GM18867 (cell line): Measurements from ENCODE around the gene C1QTNF4.
"Not testable (repeated sequence)": the region's sequence is repeated elsewhere in the genome, so short reads cannot be mapped to it uniquely, and the experiment has no call there.

Source experiments
- ATAC-seq: cut with Tn5 transposase; IDR thresholded peaks from one replicate; pipeline ENCODE4 v1.9.1; 2021; ENCODE audit warnings: mild to moderate bottlenecking, moderate library complexity; ENCODE audit not compliant: unreplicated experiment

Gene C1QTNF4

GRCh38 chr11:47569646-47570045 is 24.6 kb downstream of the C1QTNF4 start:
- ATAC-seq: no peak

DNA sequence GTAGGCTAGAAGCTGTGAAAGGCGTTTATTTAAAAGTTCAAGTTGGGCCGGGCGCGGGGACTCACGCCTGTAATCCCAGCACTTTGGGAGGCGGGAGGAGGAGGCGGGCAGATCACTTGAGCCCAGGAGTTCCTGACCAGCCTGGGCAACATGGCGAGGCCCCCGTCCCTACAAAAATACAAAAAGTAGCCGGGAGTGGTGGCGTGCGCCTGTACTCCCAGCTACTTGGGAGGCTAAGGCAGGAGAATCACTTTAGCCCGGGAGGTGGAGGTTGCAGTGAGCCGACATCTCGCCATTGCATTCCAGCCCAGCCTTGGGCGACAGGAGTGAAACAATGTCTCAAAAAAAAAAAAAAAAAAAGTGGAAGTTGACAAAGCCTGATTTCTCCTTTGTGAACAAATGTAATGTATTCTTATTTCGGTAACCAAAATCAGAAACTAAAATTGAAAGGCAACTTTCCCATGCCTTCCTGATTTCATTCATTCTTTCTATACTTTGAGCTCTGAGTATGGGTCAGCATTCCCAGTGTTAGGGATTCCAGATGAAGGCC is 28.0 kb downstream of the C1QTNF4 start:
- no peak for ATAC-seq

DNA sequence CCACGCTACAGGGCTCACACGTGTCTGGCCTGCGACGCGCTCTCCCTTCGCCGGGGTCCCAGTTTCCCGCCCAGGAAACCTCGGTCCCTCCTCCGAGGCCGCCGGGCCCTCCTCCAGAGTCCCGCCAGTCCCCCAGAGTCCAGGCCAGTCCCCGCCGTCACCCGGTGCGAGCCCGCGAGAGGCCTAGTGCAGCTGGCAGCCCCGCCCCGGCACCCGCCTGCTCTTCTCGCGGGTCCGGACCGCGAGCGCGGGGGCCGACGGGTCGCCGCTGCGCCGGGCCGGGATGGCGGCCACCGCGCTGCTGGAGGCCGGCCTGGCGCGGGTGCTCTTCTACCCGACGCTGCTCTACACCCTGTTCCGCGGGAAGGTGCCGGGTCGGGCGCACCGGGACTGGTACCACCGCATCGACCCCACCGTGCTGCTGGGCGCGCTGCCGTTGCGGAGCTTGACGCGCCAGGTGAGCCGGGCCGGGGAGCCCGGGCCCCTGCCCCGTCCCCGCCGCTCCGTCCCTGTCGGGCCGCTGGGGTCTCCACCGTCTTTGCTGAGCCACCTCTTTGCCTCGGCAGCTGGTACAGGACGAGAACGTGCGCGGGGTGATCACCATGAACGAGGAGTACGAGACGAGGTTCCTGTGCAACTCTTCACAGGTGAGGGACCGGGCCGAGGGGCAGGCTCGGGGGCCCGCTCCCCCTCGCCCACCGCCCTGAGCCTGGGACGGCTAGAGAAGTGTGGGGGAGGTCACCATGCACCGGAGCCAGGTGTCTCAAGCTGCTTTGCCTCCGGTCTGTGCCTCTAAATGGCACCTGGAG is 28.7 kb downstream of the C1QTNF4 start, which contains the start of gene PTPMT1:
PTPMT1 (plus strand) TSS at position 260 of the 809 bp plus-strand sequence; CDS start at position 284, 24 bp downstream.
- ATAC-seq: peak; percentile 89

GRCh38 chr11:47564933-47565339 is 29.3 kb downstream of the C1QTNF4 start:
- no peak for ATAC-seq

GRCh38 chr11:47564366-47564765 is 29.8 kb downstream of the C1QTNF4 start:
- ATAC-seq: not testable (repeated sequence)

DNA sequence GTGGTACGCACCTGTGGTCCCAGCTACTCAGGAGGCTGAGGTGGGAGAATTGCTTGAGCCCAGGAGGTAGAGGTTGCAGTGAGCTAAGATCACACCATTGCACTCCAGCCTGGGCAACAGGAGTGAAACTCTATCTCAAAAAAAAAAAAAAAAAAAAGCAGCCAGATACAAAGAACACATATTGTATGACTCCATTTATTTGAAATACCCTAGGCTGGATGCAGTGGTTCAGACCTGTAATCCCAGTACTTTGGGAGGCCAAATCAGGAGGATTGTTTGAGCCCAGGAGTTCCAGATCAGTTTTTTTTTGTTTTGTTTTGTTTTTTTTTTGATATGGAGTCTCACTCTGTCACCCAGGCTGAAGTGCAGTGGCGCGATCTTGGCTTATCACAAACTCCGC is 31.8 kb downstream of the C1QTNF4 start:
- ATAC-seq: not testable (repeated sequence)

GRCh38 chr11:47560426-47560825 is 33.8 kb downstream of the C1QTNF4 start:
- no peak for ATAC-seq

DNA sequence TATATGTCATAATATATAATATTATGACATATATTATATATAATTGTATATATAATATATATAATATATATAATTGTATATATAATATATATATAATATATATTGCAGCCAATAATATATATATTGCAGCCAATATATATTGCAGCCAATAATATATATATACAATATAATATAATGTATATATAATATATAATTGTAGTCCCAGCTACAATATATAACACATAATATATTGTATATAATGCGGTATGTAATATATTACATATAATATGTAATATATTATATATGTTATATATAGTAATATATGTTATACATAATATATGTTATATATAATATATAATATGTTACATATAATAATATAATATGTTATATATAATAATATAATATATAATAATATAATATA is 35.5 kb downstream of the C1QTNF4 start:
- no peak for ATAC-seq

- not testable (repeated sequence) for ATAC-seq
Observed at GRCh38 chr11:47557004-47557403, 37.2 kb downstream of the C1QTNF4 start.

DNA sequence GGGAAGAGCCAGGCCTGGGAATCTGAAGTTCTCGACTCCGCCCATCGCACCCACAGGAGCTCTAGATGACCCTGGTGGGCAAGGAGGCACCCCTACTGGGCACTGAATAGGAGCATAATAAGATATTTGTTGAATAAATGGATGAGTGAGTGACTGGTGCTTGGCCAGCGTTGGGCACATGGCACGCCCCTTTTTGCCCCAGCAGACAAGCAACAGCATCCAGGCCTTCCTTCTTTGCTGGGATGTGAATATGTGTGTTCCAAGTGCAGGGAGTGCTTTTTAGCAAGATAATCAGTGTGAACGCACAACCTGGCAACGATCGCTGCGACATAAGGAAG is 40.8 kb downstream of the C1QTNF4 start:
- ATAC-seq: peak; percentile 29

DNA sequence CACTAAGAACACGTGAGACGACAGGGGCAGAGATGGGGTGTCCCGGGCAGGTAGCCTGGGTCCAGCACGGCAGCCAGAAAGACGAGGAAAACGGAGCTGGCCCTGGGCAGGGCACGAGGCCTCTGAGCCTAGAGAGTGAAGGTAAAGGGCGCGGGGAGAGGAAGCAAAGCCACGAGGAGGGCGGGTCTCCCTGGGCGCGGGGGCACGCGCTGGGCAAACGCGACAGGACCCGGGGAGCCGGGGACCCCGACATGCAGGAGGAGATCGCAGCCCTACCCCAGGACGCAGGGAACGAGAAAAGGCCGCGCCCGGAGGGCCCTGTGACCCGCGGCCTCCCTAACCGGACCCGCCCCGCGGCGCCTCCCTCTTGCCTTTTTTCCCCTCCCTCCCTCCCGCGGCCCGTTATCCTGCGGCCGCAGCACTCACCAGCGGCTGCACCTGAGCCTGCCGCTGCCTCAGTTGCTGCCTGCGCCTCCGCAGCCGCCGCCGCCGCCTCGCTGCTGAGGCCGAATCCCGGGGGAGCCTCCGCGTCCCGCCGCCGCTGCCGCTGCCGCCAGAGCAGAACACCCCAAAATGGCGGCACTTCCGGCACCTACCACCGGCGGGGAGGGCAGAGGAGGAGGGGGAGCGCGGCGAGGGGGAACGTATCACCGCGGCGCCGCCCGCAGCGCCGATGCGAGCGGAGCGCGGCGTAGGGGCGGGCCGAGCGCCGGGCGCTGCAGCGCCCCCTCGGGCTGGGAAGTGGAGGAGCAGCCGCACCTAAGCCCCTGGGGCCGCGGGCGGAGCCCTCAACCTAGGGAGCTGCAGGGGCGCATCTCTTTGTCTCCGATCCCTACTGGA is 41.4 kb downstream of the C1QTNF4 start, which contains the start of gene CELF1:
CELF1 (minus strand) TSS at position 567 of the 840 bp plus-strand sequence. CDS start 53,609 bp downstream, outside the sequence.
- peak; percentile 87 for ATAC-seq

DNA sequence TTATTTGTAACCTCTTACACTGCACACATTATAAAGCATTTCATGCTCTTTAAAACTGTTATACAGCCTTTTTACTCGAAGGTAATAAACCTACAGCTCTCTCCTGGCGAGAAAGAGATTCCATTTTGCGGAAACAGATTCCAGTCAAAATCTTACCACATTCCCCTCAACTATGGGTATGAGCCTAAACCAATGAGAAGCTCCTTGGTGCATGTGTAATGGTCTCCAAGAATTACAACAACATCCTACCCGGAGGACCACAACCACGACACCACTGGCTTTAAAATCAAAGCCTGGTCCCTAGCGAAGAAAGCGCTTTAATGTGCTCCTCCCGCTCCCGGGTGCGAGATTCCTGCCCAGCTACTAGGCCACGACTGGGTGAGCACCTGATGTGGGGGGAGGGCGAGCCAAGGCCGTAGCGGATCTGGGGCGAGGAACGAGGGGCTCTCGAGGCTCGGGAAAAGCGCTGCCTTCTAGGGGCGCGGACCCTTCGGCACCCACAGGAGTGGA is 42.1 kb downstream of the C1QTNF4 start:
- peak; percentile 2 for ATAC-seq

- ATAC-seq: peak; percentile 25
Observed at GRCh38 chr11:47551086-47551485, 43.1 kb downstream of the C1QTNF4 start.

- no peak for ATAC-seq
Observed at GRCh38 chr11:47550288-47551047, 43.7 kb downstream of the C1QTNF4 start.

DNA sequence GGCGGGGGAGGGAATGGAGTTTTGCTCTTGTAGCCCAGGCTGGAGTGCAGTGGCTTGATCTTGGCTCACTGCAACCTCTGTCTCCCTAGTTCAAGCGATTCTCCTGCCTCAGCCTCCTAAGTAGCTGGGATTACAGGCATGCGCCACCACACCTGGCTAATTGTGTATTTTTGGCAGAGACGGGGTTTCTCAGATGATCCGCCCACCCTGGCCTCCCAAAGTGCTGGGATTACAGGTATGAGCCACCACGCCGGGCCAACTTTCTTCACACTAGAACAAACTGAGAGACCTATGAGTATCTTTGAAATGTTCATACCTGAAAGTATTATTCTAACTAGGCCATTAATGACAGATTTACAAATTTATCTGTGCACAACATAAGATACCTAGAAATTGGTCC is 47.9 kb downstream of the C1QTNF4 start:
- ATAC-seq: not testable (repeated sequence)

DNA sequence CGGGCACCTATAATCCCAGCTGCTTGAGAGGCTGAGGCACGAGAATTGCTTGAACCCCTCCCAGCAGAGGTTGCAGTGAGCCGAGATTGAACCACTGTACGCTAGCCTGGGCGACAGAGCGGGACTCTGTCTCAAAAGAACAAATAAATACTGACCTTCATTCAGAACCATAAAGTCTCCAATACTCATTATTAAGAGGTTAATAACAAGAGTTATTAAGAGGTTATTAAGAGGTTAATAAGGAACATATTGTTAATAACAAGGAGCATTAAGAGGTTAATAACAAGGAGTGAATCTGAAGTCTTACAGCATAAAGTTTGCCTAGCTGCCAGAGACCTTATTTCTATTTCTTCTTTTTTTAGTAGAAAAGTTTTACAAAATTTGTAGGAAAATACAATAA is 48.9 kb downstream of the C1QTNF4 start:
- no peak for ATAC-seq

DNA sequence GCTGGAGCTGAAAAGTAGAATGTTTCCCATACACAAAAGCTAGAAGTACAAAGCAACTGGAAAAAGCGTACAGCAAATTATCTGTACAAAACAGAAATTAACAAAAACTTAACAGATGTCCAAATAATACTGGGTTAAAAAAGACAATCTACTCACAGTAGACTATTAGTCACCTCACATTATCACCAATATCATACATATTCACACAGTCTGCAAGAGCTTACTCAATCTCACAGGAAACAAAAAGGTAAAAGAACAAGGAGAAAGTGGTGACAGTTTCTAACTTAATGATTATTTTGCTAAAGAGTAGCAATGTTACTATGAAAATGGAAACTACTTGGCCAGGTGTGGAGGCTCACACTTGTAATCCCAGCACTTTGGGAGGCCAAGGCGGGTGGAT is 53.1 kb downstream of the C1QTNF4 start:
- ATAC-seq: no peak

DNA sequence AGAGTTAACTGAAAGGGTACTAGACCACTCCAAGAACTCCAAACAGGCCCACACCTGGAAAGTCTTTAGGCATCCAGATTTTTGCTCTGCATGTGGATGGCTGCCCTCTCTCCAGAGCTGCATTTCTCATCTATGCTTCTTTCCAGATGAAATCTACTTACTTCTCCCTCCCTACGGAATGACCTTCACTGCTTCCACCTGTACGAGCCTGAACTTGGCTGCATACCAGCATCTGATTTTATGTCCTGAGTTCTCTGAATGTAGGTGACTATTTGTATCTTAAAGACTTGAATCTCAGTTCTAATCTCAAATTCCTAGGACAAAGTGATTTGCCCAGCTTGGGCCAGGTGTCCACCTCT is 54.6 kb downstream of the C1QTNF4 start:
- ATAC-seq: no peak
